UCSD-AML1 (cell line): Measurements from ENCODE around the gene SCARB1.
"Not testable (repeated sequence)": the region's sequence is repeated elsewhere in the genome, so short reads cannot be mapped to it uniquely, and the experiment has no call there.

Source experiments
- DNase-seq: peaks from one replicate; lab custom pipeline; 2025; ENCODE audit not compliant: unreplicated experiment; lab: John Stamatoyannopoulos, UW

SCARB1 gene, protein sequence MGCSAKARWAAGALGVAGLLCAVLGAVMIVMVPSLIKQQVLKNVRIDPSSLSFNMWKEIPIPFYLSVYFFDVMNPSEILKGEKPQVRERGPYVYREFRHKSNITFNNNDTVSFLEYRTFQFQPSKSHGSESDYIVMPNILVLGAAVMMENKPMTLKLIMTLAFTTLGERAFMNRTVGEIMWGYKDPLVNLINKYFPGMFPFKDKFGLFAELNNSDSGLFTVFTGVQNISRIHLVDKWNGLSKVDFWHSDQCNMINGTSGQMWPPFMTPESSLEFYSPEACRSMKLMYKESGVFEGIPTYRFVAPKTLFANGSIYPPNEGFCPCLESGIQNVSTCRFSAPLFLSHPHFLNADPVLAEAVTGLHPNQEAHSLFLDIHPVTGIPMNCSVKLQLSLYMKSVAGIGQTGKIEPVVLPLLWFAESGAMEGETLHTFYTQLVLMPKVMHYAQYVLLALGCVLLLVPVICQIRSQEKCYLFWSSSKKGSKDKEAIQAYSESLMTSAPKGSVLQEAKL

DNA sequence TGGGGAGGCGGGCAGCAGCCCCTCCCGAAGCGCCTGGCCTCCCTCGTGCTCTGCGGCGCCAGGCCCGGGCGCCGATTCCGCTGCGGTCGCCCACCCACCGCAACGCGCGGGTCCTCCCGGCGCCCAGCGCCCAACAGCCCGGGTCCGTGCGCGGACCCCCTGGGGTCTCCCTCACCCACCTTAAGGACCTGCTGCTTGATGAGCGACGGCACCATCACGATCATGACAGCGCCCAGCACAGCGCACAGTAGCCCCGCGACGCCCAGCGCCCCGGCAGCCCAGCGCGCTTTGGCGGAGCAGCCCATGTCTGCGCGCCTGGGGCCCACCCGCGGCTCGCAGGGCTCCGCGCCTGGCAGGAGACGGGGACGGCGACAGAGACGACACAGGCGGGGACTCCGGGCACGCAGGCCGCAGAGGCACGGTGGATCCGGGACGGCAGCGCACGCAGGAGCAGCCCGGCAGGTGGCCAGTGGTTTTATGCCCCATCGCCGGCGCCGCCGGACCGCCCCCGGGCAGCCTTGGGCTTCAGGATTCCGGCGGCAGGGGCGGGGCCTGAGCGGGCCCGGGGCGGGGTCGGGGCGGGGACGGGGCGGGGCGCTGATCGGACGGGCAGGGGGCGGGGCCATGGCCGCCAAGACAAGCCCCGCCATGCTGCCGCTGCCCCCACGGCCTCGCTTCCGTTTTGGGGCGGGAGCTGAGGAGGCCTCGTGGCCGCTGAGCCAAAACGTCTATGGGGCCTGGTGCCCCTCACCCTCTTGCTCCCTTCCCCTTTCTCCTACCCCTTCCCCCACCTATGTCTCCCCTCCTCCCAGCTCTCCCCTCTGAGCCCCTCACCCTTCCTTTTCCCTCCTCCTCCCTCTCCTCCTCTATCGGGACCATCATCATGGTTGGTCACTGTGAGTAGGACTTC, at the start of gene SCARB1:
SCARB1 (minus strand) TSS at position 449 of the 910 bp plus-strand sequence; CDS start at position 305, 144 bp downstream.
- peak; percentile 92 for DNase-seq

DNA sequence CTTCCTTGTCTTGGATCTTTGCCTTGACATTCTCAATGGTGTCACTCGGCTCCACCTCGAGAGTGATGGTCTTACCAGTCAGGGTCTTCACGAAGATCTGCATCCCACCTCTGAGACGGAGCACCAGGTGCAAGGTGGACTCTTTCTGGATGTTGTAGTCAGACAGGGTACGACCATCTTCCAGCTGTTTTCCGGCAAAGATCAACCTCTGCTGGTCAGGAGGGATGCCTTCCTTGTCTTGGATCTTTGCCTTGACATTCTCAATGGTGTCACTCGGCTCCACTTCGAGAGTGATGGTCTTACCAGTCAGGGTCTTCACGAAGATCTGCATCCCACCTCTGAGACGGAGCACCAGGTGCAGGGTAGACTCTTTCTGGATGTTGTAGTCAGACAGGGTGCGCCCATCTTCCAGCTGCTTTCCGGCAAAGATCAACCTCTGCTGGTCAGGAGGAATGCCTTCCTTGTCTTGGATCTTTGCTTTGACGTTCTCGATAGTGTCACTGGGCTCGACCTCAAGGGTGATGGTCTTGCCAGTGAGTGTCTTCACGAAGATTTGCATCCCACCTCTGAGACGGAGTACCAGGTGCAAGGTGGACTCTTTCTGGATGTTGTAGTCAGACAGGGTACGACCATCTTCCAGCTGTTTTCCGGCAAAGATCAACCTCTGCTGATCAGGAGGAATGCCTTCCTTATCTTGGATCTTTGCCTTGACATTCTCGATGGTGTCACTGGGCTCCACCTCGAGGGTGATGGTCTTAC, 49.0 kb upstream of the SCARB1 start:
- not testable (repeated sequence) for DNase-seq

GRCh38 chr12:124911521-124911920, 47.9 kb upstream of the SCARB1 start:
- DNase-seq, result not testable (repeated sequence)

- no peak for DNase-seq
Measured at GRCh38 chr12:124910561-124911478, 47.2 kb upstream of the SCARB1 start.

DNA sequence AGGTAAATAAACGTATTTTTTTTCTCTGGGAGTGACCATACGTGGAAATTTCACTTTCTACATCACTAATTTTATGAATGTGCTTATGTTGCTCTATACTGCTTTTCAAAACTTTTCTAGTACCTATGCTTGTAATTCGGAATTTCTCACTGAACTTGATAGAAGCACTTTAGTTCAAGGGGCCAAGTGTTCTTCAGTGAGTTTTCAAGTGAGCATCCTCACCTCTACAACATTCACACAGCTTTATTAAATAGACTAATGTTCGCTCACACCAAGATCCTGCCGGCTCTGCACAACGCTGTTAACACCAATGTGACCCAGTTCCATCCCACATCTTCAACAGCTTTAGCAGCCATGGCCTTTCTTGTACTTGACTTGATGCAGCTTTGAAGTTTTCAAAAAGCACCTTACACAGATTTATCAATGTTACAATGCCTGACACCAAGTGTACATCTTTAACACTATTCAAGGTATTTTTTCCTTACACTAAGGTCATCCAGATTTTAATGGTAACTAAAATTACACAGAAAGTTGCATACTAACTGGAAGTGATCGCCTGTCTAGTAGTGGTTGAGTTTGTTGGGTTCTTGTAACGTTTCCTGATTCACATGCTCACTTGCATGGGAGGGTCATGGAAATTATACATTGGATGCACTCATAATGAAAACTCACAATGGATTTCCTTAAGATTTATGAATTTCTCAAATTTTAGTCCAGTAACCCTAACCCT, 46.3 kb upstream of the SCARB1 start:
- DNase-seq, result no peak

- no peak for DNase-seq
Measured at GRCh38 chr12:124906606-124907261, 43.1 kb upstream of the SCARB1 start.

DNA sequence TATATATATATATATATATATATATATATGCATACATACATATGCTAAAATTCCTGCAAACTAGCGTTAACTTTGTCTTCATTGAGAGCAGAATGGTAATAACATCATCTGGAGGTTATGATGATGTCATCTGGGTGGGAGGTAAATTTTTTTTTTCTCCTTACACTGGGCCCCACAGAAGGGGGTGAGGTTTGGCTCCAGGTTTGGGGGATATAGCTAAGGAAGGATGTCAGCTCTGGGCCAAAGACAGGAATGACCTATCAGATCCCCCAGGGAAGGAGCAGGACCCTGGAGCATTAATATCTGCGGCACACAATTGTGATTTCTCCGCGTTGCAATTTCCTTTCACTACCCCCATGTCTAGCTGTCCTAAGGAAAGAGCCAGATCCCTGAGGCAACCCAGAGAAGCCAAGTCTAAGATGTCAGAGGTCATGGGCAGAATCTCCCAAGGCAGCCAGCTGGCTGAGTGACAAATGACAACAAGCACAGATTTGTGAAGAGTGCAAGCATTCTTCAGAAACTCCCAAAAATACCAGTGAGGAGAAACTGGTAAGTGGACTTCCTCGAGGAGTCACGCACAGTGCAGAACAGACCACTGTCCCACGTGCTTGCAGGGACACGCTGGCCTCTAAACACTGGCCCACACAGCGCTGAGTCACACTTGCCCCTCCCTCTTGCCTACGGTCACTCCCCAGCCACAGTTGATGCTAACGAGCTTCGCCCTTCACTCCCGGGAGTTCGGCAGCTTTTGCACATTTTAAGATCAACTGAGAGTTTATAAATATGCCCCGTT, 40.8 kb upstream of the SCARB1 start:
- DNase-seq, result peak; percentile 32

DNA sequence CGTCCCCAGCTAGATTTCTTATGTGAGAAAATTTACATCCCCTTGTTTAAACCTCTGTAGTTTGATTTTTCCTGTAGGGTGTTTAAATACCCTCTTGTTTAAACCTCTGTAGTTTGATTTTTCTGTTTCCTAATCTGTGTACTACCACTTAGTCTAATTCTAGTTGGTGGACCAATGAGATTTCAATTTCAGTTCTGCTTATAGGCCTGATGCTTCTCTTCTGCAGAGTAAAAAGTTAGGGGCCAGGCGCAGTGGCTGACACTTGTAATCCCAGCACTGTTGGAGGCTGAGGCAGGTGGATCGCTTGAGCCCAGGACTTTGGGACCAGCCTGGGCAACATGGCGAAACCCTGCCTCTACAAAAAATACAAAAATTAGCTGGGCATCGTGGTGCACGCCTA, 39.3 kb upstream of the SCARB1 start:
- no peak for DNase-seq

GRCh38 chr12:124901003-124901402, 37.3 kb upstream of the SCARB1 start:
- DNase-seq, result no peak

- not testable (repeated sequence) for DNase-seq
Measured at GRCh38 chr12:124900345-124900795, 36.7 kb upstream of the SCARB1 start.

DNA sequence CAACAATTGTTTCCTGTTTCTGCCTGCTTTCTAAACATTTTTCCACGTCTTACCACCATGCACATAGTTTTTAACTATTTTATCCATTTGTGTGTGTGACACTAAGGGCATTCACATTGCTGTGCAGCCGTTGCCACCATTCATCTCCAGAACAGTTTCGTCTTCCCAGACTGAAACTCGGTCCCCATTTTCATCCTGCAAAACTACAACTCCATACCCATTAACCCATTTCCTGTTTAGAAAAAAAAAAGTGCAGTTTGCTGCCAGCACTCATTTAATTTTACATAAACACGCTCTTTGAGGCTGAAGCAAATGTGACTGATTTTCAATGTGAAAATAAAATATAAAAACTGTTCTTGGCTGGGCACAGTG, 35.2 kb upstream of the SCARB1 start:
- no peak for DNase-seq

DNA sequence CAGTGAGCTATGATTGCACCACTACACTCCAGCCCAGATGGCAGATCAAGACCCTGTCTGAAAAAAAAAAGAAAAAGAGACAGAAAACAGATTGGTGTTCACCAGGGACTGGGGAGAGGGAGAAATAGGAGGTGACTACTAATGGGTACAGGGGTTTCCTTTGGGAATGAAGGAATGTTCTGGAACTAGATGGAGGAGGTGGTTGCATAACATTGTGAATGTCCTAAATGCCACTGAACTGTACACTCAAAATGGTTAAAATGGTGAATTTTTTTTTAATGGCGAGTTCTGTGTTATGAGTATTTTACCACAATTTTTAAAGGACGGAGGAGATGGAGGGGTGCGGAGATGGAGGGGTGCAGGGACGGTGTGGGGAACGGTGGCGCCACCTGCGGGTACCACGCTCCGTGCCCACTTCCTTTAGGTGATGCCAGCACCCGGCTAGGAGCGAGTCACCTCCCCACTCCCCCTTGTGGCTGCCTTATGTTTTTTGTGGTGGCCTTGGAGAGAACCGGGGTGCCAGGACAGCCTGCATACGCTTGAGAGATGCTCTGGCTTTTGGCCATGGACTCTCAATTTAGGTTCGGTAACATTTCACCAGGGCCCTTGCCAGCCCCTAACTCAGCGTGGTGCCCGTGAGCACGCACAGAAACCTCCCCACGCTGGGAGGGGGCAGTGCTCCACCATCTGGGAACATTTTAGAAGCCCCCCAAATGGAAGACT, 34.7 kb upstream of the SCARB1 start:
- peak; percentile 59 for DNase-seq

DNA sequence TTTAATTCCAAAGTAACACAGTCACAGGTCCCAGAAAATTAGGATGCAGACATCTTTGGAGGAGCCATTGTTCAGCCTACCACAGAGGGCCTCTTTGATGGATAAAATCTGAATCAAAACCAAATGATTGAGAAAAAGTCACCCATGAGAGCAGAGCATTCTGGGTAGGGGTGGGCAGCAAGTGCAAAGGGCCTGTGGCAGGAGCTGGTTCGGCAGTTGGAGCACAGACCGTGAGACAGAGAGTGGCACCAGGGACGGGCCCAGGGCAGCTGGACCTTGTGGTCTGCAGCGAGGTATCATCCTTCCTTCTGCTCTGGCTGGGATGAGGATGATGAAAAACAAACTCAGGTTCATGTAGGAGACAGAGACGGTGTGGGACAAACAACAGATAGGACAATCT, 32.8 kb upstream of the SCARB1 start:
- no peak for DNase-seq

- no peak for DNase-seq
Measured at GRCh38 chr12:124893792-124894516, 30.3 kb upstream of the SCARB1 start.

DNA sequence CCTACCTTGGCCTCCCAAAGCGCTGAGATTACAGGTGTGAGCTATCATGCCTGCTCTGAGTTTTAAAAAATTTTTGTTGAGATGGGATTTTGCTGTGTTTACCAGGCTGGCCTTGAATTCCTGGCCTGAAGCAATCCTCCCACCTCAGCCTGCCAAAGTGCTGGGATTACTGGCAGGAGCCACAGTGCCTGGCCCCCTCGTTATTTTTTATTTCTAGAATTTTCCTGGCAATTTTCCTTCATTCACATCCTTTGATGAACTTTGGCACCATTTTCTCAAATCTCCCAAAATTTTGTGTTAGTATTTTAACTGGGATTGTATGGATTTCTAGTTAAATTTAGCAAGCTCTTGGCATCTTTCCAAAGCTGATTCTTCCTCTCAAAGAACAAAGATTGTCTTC, 24.6 kb upstream of the SCARB1 start:
- DNase-seq, result no peak

DNA sequence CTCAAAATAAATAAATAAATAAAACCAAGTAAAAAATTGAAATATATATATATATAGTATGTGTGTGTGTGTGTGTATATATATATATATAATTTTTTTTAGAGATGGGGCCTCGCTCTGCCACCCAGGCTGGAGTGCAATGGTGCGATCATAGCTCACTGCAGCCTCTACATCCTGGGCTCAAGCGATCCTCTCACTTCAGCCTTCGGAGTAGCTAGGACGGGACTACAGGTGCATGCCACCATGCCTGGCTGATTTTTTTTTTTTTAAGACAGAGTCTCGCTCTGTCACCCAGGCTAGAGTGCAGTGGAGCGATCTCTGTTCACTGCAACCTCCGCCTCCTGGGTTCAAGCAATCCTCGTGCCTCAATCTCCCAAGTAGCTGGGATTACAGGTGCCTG, 24.1 kb upstream of the SCARB1 start:
- not testable (repeated sequence) for DNase-seq
